HG03575 (cell line): ENCODE results near the gene MSN.
"Not testable (repeated sequence)": the region's sequence is repeated elsewhere in the genome, so short reads cannot be mapped to it uniquely, and the experiment has no call there.

Experiments
- ATAC-seq: cut with Tn5 transposase; IDR thresholded peaks from one replicate; pipeline ENCODE4 v1.9.1; 2021; ENCODE audit not compliant: unreplicated experiment, insufficient number of reproducible peaks, low FRiP score; ENCODE audit errors: extremely low read depth

MSN gene

GRCh38 chrX:65757943-65758342, 90.5 kb downstream of the MSN start:
- no peak for ATAC-seq

DNA sequence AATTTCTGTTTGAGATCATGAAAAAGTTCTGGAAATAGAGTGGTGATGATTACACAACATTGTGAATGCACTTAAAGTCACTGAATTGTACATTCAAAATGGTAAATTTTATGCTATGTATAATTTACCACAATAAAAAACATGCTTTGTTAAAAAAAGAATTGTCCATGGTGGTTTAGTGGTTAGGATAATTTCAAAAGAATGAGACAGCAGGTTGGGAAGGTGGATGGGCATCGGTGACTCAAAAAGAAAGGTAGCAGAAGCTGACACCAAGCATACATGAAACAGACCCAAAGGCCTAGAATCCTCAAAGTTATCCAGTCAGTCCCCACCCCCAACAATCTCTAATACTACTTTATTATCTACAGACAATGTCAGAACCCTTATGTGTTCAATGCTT, 91.1 kb downstream of the MSN start:
- no peak for ATAC-seq

- ATAC-seq = not testable (repeated sequence)
Observed at GRCh38 chrX:65759525-65759924, 92.1 kb downstream of the MSN start.

DNA sequence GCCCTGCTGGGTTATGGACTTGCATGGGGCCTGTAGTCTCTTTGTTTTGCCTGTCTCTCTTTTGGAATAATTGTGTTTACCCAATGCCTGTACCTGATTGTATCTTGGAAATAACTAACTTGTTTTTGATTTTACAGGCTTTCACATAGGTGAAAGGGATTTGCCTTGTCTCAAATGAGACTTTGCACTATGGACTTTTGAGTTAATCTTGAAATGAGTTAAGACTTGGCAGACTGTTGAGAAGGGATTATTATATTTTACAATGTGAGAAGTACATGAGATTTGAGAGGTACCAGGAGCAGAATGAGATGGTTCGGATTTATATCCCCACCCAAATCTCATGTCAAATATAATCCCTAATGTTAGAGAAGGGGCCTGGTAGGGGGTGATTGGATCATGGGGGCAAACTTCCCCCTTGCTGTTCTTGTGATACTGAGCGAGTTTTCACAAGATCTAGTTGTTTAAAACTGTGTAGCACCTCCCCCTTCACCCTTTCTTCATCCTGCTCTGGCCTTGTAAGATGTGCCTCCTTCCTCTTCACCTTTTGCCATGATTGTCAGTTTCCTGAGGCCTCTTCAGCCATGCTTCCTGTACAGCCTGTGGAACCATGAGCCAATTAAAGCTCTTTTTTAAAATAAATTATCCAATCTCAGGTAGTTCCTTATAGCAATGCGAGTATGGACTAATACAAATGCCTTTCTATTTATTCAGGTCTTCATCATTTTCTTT, 102.3 kb downstream of the MSN start:
- ATAC-seq = no peak

- ATAC-seq = no peak
Observed at GRCh38 chrX:65772842-65773241, 105.4 kb downstream of the MSN start.

DNA sequence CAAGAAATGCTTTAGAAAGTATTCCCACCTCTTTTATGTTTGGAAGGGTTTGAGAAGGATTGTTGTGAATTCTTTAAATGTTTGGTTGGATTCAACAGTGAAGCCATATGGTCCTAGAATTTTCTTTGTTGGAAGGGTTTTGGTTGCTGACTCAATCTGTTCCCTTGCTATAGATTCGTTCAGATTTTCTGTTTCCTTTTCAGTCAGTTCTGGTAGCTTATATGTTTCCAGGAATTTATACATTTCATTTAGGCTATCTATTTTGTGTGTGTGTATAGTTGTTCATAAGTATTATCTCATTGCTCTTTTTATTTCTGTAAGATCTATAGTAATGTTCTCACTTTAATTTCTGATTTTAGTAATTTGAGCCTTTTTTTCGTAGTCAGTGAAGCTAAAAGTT, 114.4 kb downstream of the MSN start:
- no peak for ATAC-seq

DNA sequence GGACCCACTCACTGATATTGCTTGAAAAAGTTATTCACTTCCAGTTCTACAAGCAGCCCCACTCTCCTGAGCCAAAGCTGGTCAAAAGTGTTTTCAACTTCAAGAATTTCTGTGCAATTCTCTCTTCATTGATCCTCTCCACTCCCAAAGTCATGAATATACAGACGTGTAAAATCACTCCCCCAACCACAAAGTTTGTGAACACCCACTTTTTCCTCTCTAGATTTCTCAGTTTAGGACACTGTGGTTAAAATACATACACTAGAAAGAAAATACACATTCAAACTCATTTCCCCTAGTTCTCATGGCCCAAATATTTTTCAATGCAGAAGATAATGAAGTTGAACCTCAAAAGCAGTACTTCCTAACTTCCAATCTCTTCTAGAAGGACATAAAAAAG, 116.3 kb downstream of the MSN start:
- ATAC-seq = no peak
